GM08714 (cell line): ENCODE results near the gene WBP2.

Experiments
- H3K4me3 ChIP-seq: fragments of 200-500 bp; sonication (Bioruptor generic); 2 replicates; pipeline ENCODE4 v1.5.1; 2014; ENCODE audit warnings: mild to moderate bottlenecking, low read length, inconsistent platforms
- ZNF274 ChIP-seq: IDR thresholded peaks from 2 replicates; pipeline ENCODE4 v1.6.1; 2012; ENCODE audit warnings: mild to moderate bottlenecking, low read depth, low read length

The WBP2 gene

DNA sequence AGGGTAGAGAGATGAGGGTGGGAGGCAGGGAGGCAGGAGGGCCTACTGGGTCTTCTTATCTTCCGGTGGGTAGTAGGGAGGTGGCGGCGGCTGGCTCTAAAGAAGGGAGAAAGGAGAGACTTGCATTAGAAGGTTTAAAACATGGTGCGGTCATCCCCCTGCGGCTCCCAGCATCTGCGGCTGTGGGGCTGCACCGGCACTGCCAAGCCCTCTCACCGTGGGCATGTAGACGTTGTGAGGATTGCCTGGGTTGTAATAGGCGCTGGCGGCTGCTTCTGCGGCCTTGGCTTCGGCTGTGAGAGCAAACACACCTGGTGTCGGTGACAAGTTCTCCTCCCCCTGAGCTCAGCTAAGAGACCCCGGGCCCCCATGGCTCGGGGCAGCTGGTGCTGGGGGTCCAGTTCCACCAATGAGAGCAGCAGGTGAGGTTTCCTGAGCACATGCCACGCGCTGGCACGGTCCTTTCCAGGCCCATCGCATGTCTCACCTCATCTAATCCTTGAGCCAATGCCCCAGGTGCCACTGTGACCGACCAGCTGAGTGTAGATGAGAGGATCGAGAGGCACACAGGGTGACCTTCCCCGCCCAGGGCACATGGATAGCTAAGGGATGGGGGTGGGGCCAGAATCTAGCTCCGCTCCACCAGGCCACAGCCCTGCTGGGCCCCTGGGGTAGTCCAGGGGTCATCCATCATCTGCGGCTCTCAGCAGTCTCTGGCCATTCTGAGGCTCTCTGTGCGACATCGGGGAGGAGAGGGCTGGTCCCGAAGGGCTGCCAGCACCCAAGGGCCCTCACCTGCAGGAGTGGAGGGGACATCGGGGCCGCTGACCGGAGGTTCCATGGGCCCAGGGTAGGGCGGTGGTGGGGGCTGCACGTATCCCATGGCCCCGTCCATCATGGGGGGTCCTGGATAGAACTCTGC is 8.2 kb downstream of the WBP2 start:
- TF ChIP-seq ZNF274 = no peak
- H3K4me3 ChIP-seq = no peak overlapping the region

DNA sequence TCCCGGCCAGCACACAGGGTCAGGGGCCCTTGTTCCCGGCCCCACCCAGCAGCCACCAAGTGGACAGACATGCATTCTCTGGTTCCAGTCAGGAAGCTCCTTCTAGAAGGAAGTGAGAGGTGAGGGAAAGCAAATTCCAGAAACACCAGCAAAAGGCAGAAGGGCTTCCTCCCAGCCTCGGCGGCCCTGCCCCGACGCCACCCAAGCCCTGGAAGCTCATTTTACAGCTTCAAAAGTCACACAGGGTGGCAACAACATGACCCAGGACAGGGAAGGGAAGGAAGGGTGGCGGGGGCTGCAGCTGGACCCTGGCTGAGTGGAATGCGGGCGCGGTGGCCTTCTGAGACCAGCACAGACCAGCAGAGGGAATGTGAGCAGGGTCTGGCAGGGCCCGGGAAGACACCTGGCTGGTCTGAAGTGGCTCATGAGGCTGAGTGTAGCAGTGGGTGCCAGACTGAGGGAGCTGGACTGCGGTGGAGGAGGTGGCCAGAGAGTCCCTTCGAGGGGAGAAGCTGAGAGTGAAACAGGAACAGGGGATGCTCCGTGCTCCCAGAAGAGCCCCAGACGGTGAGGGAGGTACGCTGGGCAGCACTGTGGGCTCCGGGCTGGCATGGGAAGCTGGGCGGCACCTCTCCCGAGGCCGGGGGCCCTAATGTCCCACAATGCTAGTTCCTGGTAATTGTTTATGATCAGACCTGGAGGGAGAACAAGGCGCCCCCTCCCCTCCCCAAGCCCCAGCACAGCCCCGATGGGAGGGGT is 9.0 kb downstream of the WBP2 start:
- no peak overlapping the region for H3K4me3 ChIP-seq
- no peak for TF ChIP-seq ZNF274

DNA sequence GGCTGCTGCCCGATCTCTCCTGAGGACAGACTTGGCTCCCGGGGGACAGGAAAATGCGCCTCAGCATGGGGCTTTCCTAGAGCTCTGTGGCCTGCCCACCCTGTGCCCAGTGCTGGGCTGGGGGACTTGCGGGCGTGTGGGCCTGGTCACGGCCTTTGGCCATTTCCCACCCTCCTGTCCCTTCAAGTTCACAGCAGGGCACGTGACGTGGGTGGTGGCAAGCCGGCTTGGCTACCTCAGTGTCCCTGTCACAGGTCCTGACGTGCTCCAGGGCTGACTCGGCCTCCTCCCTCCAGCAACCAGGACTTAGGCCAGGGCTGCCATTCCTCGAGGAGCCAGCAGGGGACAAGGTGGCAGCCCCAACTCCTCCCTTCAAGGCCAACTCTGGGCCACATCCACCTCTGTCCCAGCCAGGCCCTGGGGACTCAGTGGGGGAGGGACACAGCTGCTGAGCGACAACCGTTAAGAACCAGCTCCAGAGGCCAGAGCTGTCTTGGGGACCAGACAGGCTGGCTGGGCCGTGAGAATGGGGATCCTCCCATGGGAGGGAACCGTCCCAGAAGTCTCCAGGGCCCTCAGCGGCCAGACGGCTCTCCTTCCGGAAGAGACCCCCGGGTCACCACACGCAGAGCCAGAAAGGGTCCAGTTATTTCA is 9.9 kb downstream of the WBP2 start:
- no peak overlapping the region; the same call in 1 of the 2 replicates for H3K4me3 ChIP-seq
- TF ChIP-seq ZNF274 = no peak

DNA sequence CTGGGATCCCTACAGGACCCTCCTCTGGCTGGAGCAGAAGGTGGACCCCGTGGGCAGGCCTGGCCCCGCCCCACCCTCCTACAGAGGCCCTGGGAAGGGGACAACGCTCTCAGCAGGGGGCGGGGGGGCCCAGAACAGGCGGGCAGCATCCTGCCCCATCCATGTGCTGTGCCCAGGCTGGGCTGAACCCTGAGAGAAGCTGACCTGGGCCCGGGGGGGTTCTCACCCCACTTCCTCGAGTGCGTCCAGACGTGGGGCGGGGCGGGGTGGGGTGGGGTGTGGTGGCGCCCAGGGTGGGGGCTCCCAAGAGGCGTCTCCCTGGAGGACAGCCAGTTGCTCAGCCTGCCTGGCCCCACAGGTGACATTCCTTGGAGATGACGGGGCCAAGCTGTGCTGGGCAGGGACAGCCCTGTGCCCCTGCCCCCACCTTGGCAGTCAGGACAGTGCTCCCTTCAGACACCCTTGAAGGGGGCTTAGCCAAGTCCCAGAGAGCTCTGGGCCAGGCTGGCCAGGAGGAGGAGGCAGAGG is 10.5 kb downstream of the WBP2 start:
- peak overlapping the region; percentile 80; the same call in 1 of the 2 replicates for H3K4me3 ChIP-seq
- TF ChIP-seq ZNF274 = no peak

DNA sequence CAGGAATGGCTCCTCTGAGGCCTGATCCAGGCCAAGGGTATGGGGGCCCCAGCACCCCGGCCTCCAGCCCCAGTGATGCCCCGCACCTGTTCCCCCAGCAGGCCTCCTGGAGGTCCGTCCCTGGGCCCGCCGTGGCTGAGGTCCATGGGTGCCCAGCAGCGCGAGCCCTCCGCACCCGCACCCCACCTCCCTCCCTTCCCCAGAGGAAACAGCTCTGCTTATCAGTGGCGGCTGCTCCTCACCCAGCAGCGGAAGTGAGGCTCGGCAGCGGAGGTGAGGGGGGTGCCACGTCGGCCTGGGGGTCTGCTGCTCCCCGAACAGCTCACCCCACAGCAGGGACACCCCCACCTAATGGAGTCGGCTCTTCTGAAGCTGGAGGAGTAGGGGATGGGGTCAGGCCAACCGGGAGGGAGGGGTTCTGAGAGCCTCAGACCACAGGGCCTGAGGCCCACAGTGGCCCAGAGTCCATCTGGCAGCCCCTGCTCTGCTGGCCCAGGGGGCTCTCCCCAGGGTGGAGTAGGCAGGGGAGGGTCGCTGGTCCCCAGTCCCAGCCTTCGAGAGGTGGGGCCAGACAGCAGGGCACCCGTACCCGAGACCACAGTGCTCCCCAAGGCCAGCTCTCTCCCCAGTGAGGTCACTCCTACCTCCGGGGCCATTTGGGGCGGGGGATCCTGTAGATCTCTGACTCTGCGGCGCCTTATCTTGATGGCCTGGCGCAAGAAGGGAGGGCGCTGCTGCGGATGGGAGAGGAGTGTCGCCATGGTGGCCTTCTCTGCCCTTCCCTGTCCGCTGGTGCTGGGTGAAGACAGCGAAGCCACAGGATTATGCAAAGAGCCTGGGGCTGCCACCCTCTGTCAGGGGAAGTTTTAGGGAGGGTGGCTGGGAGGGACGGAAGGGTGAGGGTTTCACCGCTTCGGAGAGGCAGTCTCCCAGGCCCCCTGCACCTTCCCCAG is 11.3 kb downstream of the WBP2 start, which contains the start of gene UNC13D:
Gene UNC13D, minus strand, starts transcription at position 828 of the 953 bp plus-strand sequence. Its CDS starts 67 bp downstream, at position 761.
- TF ChIP-seq ZNF274 = no peak
- H3K4me3 ChIP-seq = peak within 1 kb of the TSS; percentile 80; the same call in 1 of the 2 replicates

DNA sequence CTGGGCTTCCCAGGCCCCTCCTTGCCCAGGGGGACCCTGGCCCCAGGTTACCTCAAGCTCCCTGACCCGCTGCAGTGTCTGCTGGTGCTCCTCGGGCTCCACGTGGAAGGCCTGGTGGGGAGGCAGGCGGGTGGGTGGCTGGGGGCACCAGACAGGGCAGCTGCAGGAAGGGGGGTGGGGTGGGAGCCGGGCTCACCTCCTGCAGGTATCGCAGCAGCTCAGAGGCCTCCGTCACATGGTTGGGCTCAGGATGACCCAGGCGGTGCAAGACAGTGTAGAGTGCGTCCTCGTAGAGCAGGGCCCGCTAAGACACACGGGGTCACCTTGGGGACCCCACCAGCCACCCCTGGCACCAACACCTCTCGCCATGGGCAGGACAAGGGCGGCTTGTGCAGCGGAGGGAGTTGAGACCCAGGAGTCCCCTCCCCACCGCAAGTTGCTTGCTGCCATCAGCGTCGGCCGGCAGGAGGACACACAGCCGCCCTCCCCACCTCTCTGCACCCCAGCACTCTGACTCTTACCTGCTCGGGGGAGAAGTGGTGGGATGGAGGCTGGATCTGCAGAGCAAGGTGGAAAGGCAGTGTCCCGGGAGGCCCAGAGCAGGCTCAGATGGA is 12.1 kb downstream of the WBP2 start:
- TF ChIP-seq ZNF274 = no peak
- peak overlapping the region; percentile 80; the same call in 1 of the 2 replicates for H3K4me3 ChIP-seq

DNA sequence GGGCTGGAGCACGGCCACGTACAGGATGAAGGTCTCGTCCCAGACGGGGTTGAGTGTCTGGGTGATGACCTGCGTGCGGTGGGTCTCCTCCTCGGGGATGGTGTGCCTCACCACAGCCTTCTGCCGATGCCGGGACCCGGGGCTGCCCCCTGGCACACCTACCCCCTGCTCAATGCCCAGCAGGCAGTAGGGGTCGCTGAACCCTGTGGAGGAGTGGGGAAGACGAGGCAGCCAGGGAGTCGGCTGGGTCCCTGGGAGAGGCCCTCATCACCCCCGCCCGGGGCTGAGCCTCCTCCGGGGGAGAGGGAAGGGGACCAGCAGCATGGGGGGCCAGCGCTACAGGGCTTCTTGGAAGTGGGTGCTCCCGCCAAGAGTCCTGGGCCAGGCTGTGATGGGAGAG is 12.7 kb downstream of the WBP2 start:
- no peak overlapping the region; the same call in 1 of the 2 replicates for H3K4me3 ChIP-seq
- no peak for TF ChIP-seq ZNF274

DNA sequence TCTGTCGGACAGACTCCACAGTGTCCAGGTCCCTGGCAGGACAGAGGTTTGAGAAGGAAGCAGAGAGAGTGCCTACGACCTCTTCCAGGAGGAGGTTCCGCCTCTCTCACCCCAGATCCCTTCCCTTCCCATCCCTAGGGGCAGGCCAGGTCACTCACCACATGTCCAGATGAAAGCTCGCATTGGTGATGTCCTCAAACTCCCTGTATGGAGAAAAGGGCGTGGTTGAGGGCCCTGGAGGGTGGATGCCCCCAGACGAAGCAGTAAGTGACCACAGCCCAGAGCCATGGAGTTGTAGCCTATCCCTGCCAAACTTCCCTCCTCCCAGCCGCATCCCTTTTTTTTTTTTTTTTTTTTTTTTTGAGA is 14.4 kb downstream of the WBP2 start:
- no peak for TF ChIP-seq ZNF274
- no peak overlapping the region for H3K4me3 ChIP-seq

DNA sequence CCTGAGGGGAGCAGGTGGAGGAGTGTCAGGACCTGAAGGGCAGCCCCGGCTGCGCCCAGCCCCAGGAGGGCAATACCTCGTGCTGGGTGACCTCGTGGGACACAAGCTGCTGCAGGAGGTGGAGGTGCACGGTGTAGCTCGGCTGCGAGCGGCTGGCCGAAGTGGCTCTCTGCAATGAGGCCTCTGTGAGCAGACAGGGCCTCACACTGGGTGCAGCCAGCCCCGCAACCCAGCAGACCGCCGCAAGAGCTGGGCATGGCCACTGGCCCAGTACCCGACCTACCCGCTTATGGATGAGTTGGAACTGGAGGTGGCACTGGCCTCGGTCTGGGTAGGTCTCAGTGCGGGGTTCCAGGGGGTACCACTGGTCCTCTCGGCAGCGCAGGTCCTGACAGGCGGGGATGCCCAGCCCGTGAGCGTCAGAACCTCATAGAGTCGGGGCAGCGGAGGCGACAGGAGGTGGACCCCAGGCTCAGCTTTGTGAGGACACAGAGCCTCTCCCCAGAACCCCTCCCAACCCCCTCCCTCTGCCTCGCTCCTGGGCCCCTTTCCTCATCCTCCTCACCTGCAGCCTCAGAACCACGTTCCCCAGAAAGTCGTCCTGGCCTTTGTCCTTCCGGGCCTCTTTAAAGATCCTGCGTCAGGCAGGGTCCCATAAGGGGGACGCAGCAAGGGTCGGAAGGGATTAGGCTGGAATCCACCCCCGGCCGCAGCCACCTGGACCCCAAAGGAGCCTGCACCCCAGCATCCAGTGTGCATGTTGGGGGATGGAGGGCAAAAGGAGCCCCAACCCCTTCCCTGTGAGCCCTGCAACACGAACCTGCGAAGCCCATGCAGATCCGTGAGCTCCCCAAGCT is 15.0 kb downstream of the WBP2 start:
- TF ChIP-seq ZNF274 = no peak
- H3K4me3 ChIP-seq = no peak overlapping the region

DNA sequence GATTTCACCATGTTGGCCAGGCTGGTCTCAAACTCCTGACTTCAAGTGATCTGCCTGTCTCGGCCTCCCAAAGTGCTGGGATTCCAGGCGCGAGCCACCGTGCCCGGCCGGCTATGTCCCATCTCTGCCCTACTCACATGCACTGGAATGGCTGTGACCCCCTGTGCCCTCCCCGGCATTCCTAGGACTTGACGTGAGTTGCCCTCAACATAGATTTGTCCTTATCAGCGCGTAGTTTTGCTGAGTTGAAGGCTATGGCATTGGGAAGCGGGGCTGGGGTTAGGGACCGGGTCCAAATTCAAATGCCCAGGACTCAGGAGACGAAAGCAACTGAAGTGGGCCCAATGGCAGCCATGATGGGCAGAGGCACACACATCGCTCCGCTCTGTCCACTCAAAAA is 16.7 kb downstream of the WBP2 start:
- no peak for TF ChIP-seq ZNF274
- no peak overlapping the region for H3K4me3 ChIP-seq

DNA sequence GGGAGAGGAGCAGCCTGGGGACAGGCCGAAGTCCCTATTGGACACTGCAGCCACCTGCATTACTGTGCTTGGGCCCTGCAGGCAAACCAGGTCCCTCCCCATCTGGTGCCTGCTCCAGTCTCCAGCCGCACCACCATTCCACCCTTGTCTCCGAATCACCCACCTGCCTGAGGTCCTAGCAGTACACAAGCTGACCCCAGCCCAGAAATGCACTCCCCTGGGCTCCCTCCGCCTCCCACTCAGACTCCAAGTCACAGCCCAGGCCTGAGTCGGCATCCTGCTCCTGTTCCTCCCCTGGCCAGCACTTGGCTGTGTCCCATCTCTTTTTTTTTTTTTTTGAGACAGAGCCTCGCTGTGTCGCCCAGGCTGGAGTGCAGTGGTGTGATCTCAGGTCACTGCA is 17.2 kb downstream of the WBP2 start:
- no peak overlapping the region for H3K4me3 ChIP-seq
- no peak for TF ChIP-seq ZNF274

DNA sequence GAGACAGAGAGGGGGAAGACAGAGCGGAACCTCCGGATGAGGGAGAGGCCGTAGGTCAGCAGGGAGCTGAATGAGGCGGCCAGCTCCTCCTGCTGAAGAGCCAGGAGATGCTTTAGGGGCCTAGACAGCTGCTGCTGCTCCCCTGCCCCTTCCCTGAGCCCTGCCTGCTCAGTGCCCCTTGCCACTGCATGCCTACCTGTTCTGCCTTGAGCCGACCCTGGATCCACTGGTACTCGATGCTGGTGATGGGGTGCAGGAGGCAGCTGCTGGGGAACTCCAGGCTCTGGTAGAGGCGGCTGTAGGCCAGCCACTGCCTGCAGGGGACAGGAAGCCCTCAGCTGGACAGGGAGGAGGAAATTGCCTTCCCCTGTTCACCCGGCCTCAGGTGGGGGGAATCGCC is 18.5 kb downstream of the WBP2 start:
- no peak for TF ChIP-seq ZNF274
- H3K4me3 ChIP-seq = no peak overlapping the region

DNA sequence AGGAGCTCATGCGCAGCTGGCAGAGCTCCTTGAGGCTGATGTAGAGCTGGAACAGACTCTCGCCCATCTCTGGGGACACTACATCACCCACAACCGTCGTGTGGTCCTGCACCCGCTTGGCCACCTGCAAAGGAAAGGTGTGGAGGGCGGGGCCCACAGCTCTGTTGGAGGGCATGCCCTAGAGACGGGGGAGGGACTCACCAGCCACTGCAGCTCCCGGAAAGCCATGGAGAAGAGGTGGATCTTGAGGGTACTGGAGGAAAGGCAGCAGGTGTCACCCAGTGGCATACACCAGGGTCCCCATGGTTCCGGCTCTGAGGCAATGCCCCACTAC is 19.5 kb downstream of the WBP2 start:
- no peak for TF ChIP-seq ZNF274
- no peak overlapping the region for H3K4me3 ChIP-seq
